Thyroid gland (tissue), 4 donors: ENCODE results near the gene CPLX1.

Experiments used
- CTCF ChIP-seq, 6 experiments: fragments of 200-600 bp in 3 of 6; fragments of 450-650 bp in 3 of 6; sonication (generic) in 3 of 6; IDR thresholded peaks; one replicate each; pipeline ENCODE4 v1.5.1; 2016 to 2019; ENCODE audit warnings: antibody characterized with exemption in 6 of 6, mild to moderate bottlenecking in 2 of 6, inconsistent platforms in 1 of 6, moderate library complexity in 1 of 6
- POLR2A ChIP-seq, 2 donors: fragments of 450-650 bp; IDR thresholded peaks; one replicate each; pipeline ENCODE4 v1.6.1; 2017; ENCODE audit warnings: antibody characterized with exemption in 2 of 2, mild to moderate bottlenecking in 2 of 2, moderate library complexity in 1 of 2

DNA sequence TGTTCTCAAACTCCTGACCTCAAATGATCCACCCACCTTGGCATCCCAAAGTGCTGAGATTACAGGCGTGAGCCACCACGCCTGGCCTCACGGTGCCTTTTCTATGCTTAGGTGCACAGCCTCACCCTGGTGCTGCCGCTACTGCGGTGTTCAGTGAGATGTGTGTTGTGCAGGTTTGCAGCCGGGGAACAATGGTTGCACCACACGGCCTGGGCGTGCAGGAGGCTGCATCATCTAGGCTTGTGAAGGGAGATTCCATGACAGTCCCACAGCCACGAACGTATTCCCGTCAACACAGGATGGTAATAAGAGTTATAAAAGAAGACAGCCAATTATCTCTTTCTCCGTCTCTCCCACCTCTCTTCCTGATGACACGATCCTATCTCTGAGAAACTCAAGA is 22.0 kb downstream of the CPLX1 start:
- TF ChIP-seq CTCF (IDR thresholded peaks at IDR 0.05) (no peak), POLR2A (IDR thresholded peaks at IDR 0.05) (no peak)
